Measurements from ENCODE around the gene CMSS1. TPM values are rescaled to one million over a fixed set of nuclear protein-coding genes. Genes with fewer than 3 reads are reported as not detected.

The CMSS1 gene
- polyA plus RNA-seq, 1 donor: 20.2 TPM

- no peaks in the 10 kb centered on the region for H3K4me1 ChIP-seq (ENCODE audit: control insufficient read depth, insufficient read depth, low read length)
- H3K36me3 ChIP-seq (ENCODE audit: control insufficient read depth, insufficient read depth, low read length): no peaks in the 10 kb centered on the region
- DNase-seq: no peak
- WGBS (ENCODE audit: insufficient coverage, low lambda C conversion rate): 100% methylated on average over 1 of the region's 10 CpGs
- H3K4me3 ChIP-seq (ENCODE audit: low read length): no peak overlapping the region
- H3K27me3 ChIP-seq (ENCODE audit: control insufficient read depth, insufficient read depth, low read length): no peaks in the 10 kb centered on the region
- H3K9me3 ChIP-seq (ENCODE audit: control insufficient read depth, low read depth, low read length): no peaks in the 10 kb centered on the region
- H3K27ac ChIP-seq (ENCODE audit: low read length): no peak overlapping the region
These were observed 138.3 kb downstream of the CMSS1 start for GRCh38 chr3:99955773-99956562.

GRCh38 chr3:99957151-99957796 lies 139.6 kb downstream of the CMSS1 start:
- no peak overlapping the region for H3K4me3 ChIP-seq (ENCODE audit: low read length)
- H3K9me3 ChIP-seq (ENCODE audit: control insufficient read depth, low read depth, low read length): no peaks in the 10 kb centered on the region
- WGBS (ENCODE audit: insufficient coverage, low lambda C conversion rate): 100% methylated on average over 1 of the region's 4 CpGs
- no peaks in the 10 kb centered on the region for H3K27me3 ChIP-seq (ENCODE audit: control insufficient read depth, insufficient read depth, low read length)
- H3K36me3 ChIP-seq (ENCODE audit: control insufficient read depth, insufficient read depth, low read length): no peaks in the 10 kb centered on the region
- no peaks in the 10 kb centered on the region for H3K4me1 ChIP-seq (ENCODE audit: control insufficient read depth, insufficient read depth, low read length)
- H3K27ac ChIP-seq (ENCODE audit: low read length): no peak overlapping the region
- no peak for DNase-seq

GRCh38 chr3:99958222-99958912 lies 140.7 kb downstream of the CMSS1 start:
- Histone ChIP-seq H3K9me3 (ENCODE audit: control insufficient read depth, low read depth, low read length) (no peaks in the 10 kb centered on the region), H3K4me1 (ENCODE audit: control insufficient read depth, insufficient read depth, low read length) (no peaks in the 10 kb centered on the region), H3K27me3 (ENCODE audit: control insufficient read depth, insufficient read depth, low read length) (no peaks in the 10 kb centered on the region), H3K27ac (ENCODE audit: low read length) (no peak overlapping the region), H3K4me3 (ENCODE audit: low read length) (no peak overlapping the region), H3K36me3 (ENCODE audit: control insufficient read depth, insufficient read depth, low read length) (no peaks in the 10 kb centered on the region)
- WGBS (ENCODE audit: insufficient coverage, low lambda C conversion rate): no CpG with 5 or more reads among the region's 3 CpGs
- no peak for DNase-seq

DNA sequence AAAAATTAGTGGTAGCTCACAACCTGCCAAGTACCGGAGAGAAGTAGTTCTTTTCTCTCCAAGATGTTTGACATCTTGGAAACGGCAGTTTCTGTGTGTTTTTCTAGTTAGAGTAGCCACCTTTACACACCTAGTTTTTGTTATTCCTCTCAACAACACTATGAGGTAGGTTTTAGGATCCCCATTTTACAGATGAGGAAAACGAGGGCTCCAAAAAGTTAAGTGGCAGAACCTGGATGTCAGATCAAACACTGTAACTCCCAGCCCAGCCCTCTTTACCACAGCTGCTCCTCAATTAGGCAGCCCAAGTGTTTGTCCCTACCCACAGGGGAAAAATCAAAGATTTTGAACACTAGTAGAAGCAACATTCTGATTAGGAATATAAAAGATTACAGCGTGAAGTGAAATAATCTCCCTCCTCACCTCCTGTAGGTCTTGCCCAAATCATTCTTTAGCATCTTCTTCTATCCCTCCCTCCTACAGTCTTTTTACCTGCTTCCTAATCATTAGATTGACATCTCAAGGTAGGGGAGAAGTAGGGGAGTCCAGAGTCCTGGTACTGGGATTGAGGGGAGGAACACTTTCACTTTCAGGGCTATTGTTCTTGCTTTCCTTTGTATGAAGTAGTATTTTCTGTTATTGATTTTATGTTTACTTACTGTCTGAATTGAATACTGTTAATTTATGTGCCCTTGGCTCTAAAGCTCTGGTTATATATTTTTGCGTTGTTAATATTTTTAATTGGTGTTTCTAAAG lies 142.6 kb downstream of the CMSS1 start:
- Histone ChIP-seq H3K9me3 (ENCODE audit: control insufficient read depth, low read depth, low read length) (no peaks in the 10 kb centered on the region), H3K27me3 (ENCODE audit: control insufficient read depth, insufficient read depth, low read length) (no peaks in the 10 kb centered on the region), H3K36me3 (ENCODE audit: control insufficient read depth, insufficient read depth, low read length) (no peaks in the 10 kb centered on the region), H3K4me3 (ENCODE audit: low read length) (no peak overlapping the region), H3K4me1 (ENCODE audit: control insufficient read depth, insufficient read depth, low read length) (peaks cover 5% of the 10 kb centered on the region), H3K27ac (ENCODE audit: low read length) (no peak overlapping the region)
- no peak for DNase-seq
- WGBS (ENCODE audit: insufficient coverage, low lambda C conversion rate): 100% methylated on average over 1 of the region's 5 CpGs

DNA sequence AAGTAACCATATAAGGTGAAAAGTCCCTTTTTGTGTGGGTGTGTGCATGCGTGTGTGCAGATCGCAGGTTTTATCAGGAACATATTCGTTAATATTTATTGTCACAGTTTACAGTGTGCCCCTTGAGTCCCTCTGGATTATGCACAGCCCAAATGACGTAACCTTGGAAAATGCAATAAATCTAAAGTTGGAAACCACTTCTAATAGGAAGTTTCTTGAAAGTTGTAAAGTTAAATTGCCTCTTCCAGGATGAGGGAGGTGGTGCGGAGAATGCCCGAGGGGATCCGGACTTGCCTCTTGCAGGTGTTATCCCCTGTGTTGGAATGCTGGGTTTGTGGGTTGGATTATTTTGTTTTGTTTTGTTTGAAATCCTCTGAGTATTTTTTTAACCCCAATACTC lies 143.3 kb downstream of the CMSS1 start:
- Histone ChIP-seq H3K4me1 (ENCODE audit: control insufficient read depth, insufficient read depth, low read length) (peaks cover 11% of the 10 kb centered on the region), H3K27ac (ENCODE audit: low read length) (no peak overlapping the region), H3K4me3 (ENCODE audit: low read length) (no peak overlapping the region), H3K9me3 (ENCODE audit: control insufficient read depth, low read depth, low read length) (no peaks in the 10 kb centered on the region), H3K36me3 (ENCODE audit: control insufficient read depth, insufficient read depth, low read length) (no peaks in the 10 kb centered on the region), H3K27me3 (ENCODE audit: control insufficient read depth, insufficient read depth, low read length) (no peaks in the 10 kb centered on the region)
- no peak for DNase-seq
- no CpG with 5 or more reads among the region's 7 CpGs for WGBS (ENCODE audit: insufficient coverage, low lambda C conversion rate)

DNA sequence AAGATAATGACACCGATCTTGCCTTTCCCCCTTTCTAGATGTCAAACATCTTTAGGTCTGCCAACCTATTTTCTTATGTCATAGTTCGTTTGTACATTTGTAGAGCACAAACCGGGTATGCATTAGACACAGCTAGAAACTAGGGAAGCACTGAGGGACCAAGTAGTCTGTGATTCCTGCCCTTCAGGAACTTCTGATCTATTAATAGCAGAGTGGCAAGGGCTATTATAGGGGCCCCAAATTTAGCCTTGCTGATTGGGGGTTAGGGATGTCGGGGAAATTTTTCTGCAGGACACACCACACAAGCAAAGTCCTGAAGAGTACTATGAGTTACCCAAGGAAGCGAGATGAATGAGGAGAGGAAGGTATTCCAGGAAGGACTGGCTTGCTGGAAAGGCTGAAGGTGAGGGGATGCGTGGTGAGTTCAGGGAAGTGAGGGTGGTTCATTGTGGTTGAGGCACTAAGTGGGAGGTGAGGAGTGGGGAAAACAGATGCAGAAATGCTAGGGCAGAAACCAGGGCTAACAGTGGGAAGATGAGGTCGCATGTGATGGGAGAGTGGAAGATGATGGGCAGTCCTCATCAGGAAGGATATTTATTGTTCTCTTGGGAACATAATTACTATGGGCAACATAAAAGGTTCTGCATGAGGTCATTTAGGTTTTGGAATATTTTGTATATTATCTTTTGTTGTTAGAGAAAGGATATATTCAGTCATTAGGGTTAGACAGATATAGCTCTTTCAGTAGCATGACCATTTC lies 144.3 kb downstream of the CMSS1 start:
- Histone ChIP-seq H3K9me3 (ENCODE audit: control insufficient read depth, low read depth, low read length) (no peaks in the 10 kb centered on the region), H3K4me1 (ENCODE audit: control insufficient read depth, insufficient read depth, low read length) (peaks cover 14% of the 10 kb centered on the region), H3K27me3 (ENCODE audit: control insufficient read depth, insufficient read depth, low read length) (no peaks in the 10 kb centered on the region), H3K36me3 (ENCODE audit: control insufficient read depth, insufficient read depth, low read length) (no peaks in the 10 kb centered on the region), H3K27ac (ENCODE audit: low read length) (no peak overlapping the region), H3K4me3 (ENCODE audit: low read length) (no peak overlapping the region)
- 100% methylated on average over 3 of the region's 7 CpGs for WGBS (ENCODE audit: insufficient coverage, low lambda C conversion rate)
- DNase-seq: no peak

DNA sequence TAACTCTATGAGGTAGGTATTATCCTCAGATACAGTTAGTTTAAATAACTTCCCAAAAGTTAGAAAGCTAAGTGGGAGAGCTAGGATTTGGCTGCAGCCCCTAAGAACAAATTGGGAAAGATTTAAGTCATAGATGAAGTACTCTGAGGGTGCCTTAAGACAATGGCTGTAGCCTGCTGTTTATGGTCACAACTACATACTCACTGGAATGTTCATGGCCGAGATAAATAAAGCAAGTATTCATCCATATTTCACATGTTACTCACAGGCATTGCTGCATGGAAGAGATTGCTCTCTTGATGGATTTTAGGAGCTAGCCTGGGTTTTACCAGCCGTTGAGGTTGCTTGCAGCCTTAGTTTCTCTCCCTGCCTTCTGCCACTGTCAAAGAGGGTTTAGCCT lies 145.0 kb downstream of the CMSS1 start:
- H3K36me3 ChIP-seq (ENCODE audit: control insufficient read depth, insufficient read depth, low read length): no peaks in the 10 kb centered on the region
- H3K27ac ChIP-seq (ENCODE audit: low read length): no peak overlapping the region
- H3K4me3 ChIP-seq (ENCODE audit: low read length): no peak overlapping the region
- peaks cover 14% of the 10 kb centered on the region for H3K4me1 ChIP-seq (ENCODE audit: control insufficient read depth, insufficient read depth, low read length)
- H3K27me3 ChIP-seq (ENCODE audit: control insufficient read depth, insufficient read depth, low read length): no peaks in the 10 kb centered on the region
- no CpG with 5 or more reads among the region's 2 CpGs for WGBS (ENCODE audit: insufficient coverage, low lambda C conversion rate)
- DNase-seq: no peak
- H3K9me3 ChIP-seq (ENCODE audit: control insufficient read depth, low read depth, low read length): no peaks in the 10 kb centered on the region

- Histone ChIP-seq H3K9me3 (ENCODE audit: control insufficient read depth, low read depth, low read length) (no peaks in the 10 kb centered on the region), H3K36me3 (ENCODE audit: control insufficient read depth, insufficient read depth, low read length) (no peaks in the 10 kb centered on the region), H3K27ac (ENCODE audit: low read length) (peak overlapping the region; percentile 64), H3K27me3 (ENCODE audit: control insufficient read depth, insufficient read depth, low read length) (no peaks in the 10 kb centered on the region), H3K4me3 (ENCODE audit: low read length) (no peak overlapping the region), H3K4me1 (ENCODE audit: control insufficient read depth, insufficient read depth, low read length) (peaks cover 14% of the 10 kb centered on the region)
- no CpG with 5 or more reads among the region's 1 CpG for WGBS (ENCODE audit: insufficient coverage, low lambda C conversion rate)
- peak; percentile 77 to 87 for DNase-seq
These were observed 147.4 kb downstream of the CMSS1 start for GRCh38 chr3:99965077-99965476.

GRCh38 chr3:99965681-99966408 lies 148.2 kb downstream of the CMSS1 start:
- WGBS (ENCODE audit: insufficient coverage, low lambda C conversion rate): no CpG with 5 or more reads among the region's 3 CpGs
- Histone ChIP-seq H3K9me3 (ENCODE audit: control insufficient read depth, low read depth, low read length) (no peaks in the 10 kb centered on the region), H3K36me3 (ENCODE audit: control insufficient read depth, insufficient read depth, low read length) (no peaks in the 10 kb centered on the region), H3K27me3 (ENCODE audit: control insufficient read depth, insufficient read depth, low read length) (no peaks in the 10 kb centered on the region), H3K4me3 (ENCODE audit: low read length) (no peak overlapping the region), H3K4me1 (ENCODE audit: control insufficient read depth, insufficient read depth, low read length) (peaks cover 14% of the 10 kb centered on the region), H3K27ac (ENCODE audit: low read length) (peak overlapping the region; percentile 64)
- peak in 1 of 2 donors; percentile 37 for DNase-seq
